GM23338 (cell line): Measurements from ENCODE around the gene TF. TPM values are rescaled to one million over a fixed set of nuclear protein-coding genes. Genes with fewer than 3 reads are reported as not detected.

Experiments used
- ATAC-seq: fragments of 200-7000 bp; cut with Tn5 transposase; 3 replicates; pipeline ENCODE4 v1.9.1; 2020
- DNase-seq: peaks from one replicate; pipeline ENCODE4 v3.0.0-alpha.2; 2015; ENCODE audit warnings: low spot score
- H2AFZ ChIP-seq: fragments of 200-600 bp; sonication (generic); 2 replicates; pipeline ENCODE4 v1.8.0; 2016; ENCODE audit warnings: antibody characterized with exemption, mild to moderate bottlenecking, moderate library complexity
- H3F3A ChIP-seq: fragments of 200-600 bp; sonication (generic); replicated peaks from 2 replicates; pipeline ENCODE4 v1.8.0; 2017; ENCODE audit warnings: antibody characterized with exemption, mixed run types, low read depth
- H3K27ac ChIP-seq: fragments of 200-600 bp; sonication (generic); 2 replicates; pipeline ENCODE4 v1.6.1; 2016; ENCODE audit warnings: low read depth
- H3K27me3 ChIP-seq: fragments of 200-600 bp; sonication (generic); 2 replicates; pipeline ENCODE4 v1.8.0; 2016; ENCODE audit warnings: mild to moderate bottlenecking, mixed run types, moderate library complexity; ENCODE audit not compliant: insufficient read depth
- H3K36me3 ChIP-seq: fragments of 200-600 bp; sonication (generic); 2 replicates; pipeline ENCODE4 v1.8.0; 2016; ENCODE audit warnings: mild to moderate bottlenecking; ENCODE audit not compliant: insufficient read depth
- H3K4me1 ChIP-seq: fragments of 200-600 bp; sonication (generic); 2 replicates; pipeline ENCODE4 v1.8.0; 2016; ENCODE audit warnings: mild to moderate bottlenecking, moderate library complexity; ENCODE audit not compliant: insufficient read depth
- H3K4me2 ChIP-seq: fragments of 200-600 bp; sonication (generic); 2 replicates; pipeline ENCODE4 v1.7.1; 2017; ENCODE audit warnings: mixed run types
- H3K4me3 ChIP-seq: fragments of 200-600 bp; sonication (generic); 2 replicates; pipeline ENCODE4 v1.6.1; 2016; ENCODE audit warnings: mixed run types
- H3K79me2 ChIP-seq: fragments of 200-600 bp; sonication (generic); replicated peaks from 2 replicates; pipeline ENCODE4 v1.8.0; 2017; ENCODE audit warnings: mild to moderate bottlenecking; ENCODE audit not compliant: insufficient read depth
- H3K9me2 ChIP-seq: fragments of 200-600 bp; sonication (generic); 2 replicates; pipeline ENCODE4 v1.8.0; 2017; ENCODE audit not compliant: insufficient read depth
- H4K20me1 ChIP-seq: fragments of 200-600 bp; sonication (generic); replicated peaks from 2 replicates; pipeline ENCODE4 v1.8.0; 2017; ENCODE audit warnings: mild to moderate bottlenecking; ENCODE audit not compliant: insufficient read depth
- H3K27ac Mint-ChIP-seq: 2 replicates; pipeline ENCODE4 v1.8.0; 2020; ENCODE audit warnings: inconsistent platforms, mild to moderate bottlenecking, moderate library complexity, mixed read lengths
- H3K27me3 Mint-ChIP-seq: 3 replicates; pipeline ENCODE4 v1.8.0; 2022; ENCODE audit warnings: low read depth, mild to moderate bottlenecking, moderate library complexity, mixed read lengths, inconsistent platforms; ENCODE audit not compliant: insufficient read depth, poor library complexity
- H3K36me3 Mint-ChIP-seq: 3 replicates; pipeline ENCODE4 v1.8.0; 2021; ENCODE audit warnings: low read depth, mild to moderate bottlenecking, inconsistent platforms, moderate library complexity, mixed read lengths
- H3K4me1 Mint-ChIP-seq: 3 replicates; pipeline ENCODE4 v1.8.0; 2020; ENCODE audit warnings: mild to moderate bottlenecking, inconsistent platforms, mixed read lengths
- H3K4me3 Mint-ChIP-seq: 3 replicates; pipeline ENCODE4 v1.8.0; 2021; ENCODE audit warnings: moderate library complexity, mild to moderate bottlenecking, inconsistent platforms, mixed read lengths
- H3K9me3 Mint-ChIP-seq: 3 replicates; pipeline ENCODE4 v1.8.0; 2020; ENCODE audit warnings: moderate library complexity, mild to moderate bottlenecking, inconsistent platforms, mixed read lengths
- CTCF ChIP-seq, 2 experiments: fragments of 200-600 bp in 1 of 2; sonication (generic) in 1 of 2; conservative IDR thresholded peaks; 2 replicates each; pipeline versions ENCODE4 v1.5.1 to v1.6.1; 2016 to 2017; ENCODE audit warnings: antibody characterized with exemption in 2 of 2, low read depth in 2 of 2, mild to moderate bottlenecking in 2 of 2, moderate library complexity in 1 of 2
- EZH2phosphoT487 ChIP-seq: fragments of 200-600 bp; sonication (generic); IDR thresholded peaks from one replicate; pipeline ENCODE4 v1.8.1; 2018; ENCODE audit warnings: antibody characterized with exemption; ENCODE audit not compliant: unreplicated experiment
- STAT1 ChIP-seq: IDR thresholded peaks from one replicate; pipeline ENCODE4 v1.6.1; 2016; ENCODE audit warnings: antibody characterized with exemption; ENCODE audit not compliant: unreplicated experiment
- ZNF331 ChIP-seq: fragments of 250-450 bp; sonication (Bioruptor Pico); IDR thresholded peaks from 2 replicates; pipeline ENCODE4 v1.5.0; 2020; ENCODE audit warnings: low read depth, mild to moderate bottlenecking, moderate library complexity
- ZNF462 ChIP-seq: fragments of 250-450 bp; sonication (Bioruptor Pico); IDR thresholded peaks from 2 replicates; pipeline ENCODE4 v1.5.0; 2020; ENCODE audit warnings: mild to moderate bottlenecking, moderate library complexity
- polyA plus RNA-seq: library from polyadenylated mRNA; unstranded; fragments of >200 nt; fragmentation: Nextera tagmentation; extraction: Ambion mirVana; gene quantifications from 2 replicates; pipeline ENCODE4 v1.2.1, GENCODE V29; 2016
- total RNA-seq: library from RNA; depleted of rRNA; stranded (reverse); fragments of >200 nt; shearing (Covaris generic); gene quantifications from 2 replicates; pipeline ENCODE4 v1.2.3, GENCODE V29; 2014

The TF gene
- total and polyA plus RNA-seq, 2 experiments from 2014 or later, result 0.03 to 0.76 TPM

GRCh38 chr3:133840767-133841166 is 94.6 kb downstream of the TF start:
- no peak overlapping the region for H3K4me3 ChIP-seq
- Mint-ChIP-seq H3K4me3 (no peak overlapping the region), H3K9me3 (no peaks in the 10 kb centered on the region), H3K36me3 (no peaks in the 10 kb centered on the region), H3K27ac (no peak overlapping the region), H3K27me3 (peaks cover 12% of the 10 kb centered on the region), H3K4me1 (no peaks in the 10 kb centered on the region)
- no peaks in the 10 kb centered on the region for H4K20me1 ChIP-seq
- no peak for DNase-seq
- H3K4me2 ChIP-seq, result no peak overlapping the region
- H2AFZ ChIP-seq, result no peak overlapping the region
- no peak overlapping the region for H3K27ac ChIP-seq
- TF ChIP-seq ZNF462 (CRISPR knock-in tag), result no peak
- no peaks in the 10 kb centered on the region for H3F3A ChIP-seq
- H3K9me2 ChIP-seq, result no peaks in the 10 kb centered on the region
- H3K36me3 ChIP-seq, result no peaks in the 10 kb centered on the region
- no peaks in the 10 kb centered on the region for H3K79me2 ChIP-seq
- H3K27me3 ChIP-seq, result no peaks in the 10 kb centered on the region
- H3K4me1 ChIP-seq, result no peaks in the 10 kb centered on the region
- ATAC-seq, result no peak

GRCh38 chr3:133841196-133841595 is 95.0 kb downstream of the TF start:
- H3K4me3 Mint-ChIP-seq, result no peak overlapping the region
- H3K4me3 ChIP-seq, result no peak overlapping the region
- no peaks in the 10 kb centered on the region for H3K36me3 Mint-ChIP-seq
- TF ChIP-seq STAT1, result no peak
- no peak for TF ChIP-seq CTCF (conservative IDR thresholded peaks at IDR 0.05; ENCODE audit: low read depth in 2 of 2)
- no peak for TF ChIP-seq EZH2phosphoT487
- TF ChIP-seq ZNF331, result no peak

More at GRCh38 chr3:133841196-133841595, 95.0 kb downstream of the TF start:
- no peak for ATAC-seq
- Mint-ChIP-seq H3K4me1 (no peaks in the 10 kb centered on the region), H3K27me3 (peaks cover 12% of the 10 kb centered on the region), H3K27ac (no peak overlapping the region), H3K9me3 (no peaks in the 10 kb centered on the region)
- DNase-seq, result no peak
- Histone ChIP-seq H3K27ac (no peak overlapping the region), H3K4me1 (no peaks in the 10 kb centered on the region), H3K79me2 (no peaks in the 10 kb centered on the region), H3K9me2 (no peaks in the 10 kb centered on the region), H3K27me3 (no peaks in the 10 kb centered on the region), H2AFZ (no peak overlapping the region), H4K20me1 (no peaks in the 10 kb centered on the region), H3K4me2 (no peak overlapping the region), H3F3A (no peaks in the 10 kb centered on the region), H3K36me3 (no peaks in the 10 kb centered on the region)
